ENCODE measurements around the gene MLLT6.

GRCh38 chr17:38658741-38659345 is 46.2 kb upstream of the MLLT6 start:
- no peak for TF ChIP-seq CTCF (IDR thresholded peaks at IDR 0.05 in 8 of 11, conservative IDR thresholded peaks at IDR 0.05 in 3 of 11)
- TF ChIP-seq POLR2A (IDR thresholded peaks at IDR 0.05) = no peak
